ENCODE measurements around the gene MRPS27.

DNA sequence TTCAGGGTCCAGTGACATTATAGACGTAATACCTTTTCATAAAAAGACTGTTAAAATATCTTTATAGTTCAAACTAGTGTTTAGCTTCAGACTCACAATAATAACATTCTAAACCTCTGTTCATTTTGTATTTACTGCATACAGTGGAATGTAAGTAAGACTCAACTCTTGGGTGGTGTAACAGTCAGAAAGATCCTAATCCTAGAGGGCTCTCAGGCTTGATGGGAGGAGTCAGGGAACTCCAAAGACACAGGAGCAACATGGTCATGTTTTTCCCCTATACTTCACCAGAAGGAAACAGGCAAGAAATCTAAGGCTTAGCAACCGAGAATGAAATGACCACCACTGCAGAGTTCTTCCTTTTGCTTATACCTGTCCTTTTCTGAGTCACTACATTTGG lies 82.6 kb downstream of the MRPS27 start:
- TF ChIP-seq, protein P1, sequence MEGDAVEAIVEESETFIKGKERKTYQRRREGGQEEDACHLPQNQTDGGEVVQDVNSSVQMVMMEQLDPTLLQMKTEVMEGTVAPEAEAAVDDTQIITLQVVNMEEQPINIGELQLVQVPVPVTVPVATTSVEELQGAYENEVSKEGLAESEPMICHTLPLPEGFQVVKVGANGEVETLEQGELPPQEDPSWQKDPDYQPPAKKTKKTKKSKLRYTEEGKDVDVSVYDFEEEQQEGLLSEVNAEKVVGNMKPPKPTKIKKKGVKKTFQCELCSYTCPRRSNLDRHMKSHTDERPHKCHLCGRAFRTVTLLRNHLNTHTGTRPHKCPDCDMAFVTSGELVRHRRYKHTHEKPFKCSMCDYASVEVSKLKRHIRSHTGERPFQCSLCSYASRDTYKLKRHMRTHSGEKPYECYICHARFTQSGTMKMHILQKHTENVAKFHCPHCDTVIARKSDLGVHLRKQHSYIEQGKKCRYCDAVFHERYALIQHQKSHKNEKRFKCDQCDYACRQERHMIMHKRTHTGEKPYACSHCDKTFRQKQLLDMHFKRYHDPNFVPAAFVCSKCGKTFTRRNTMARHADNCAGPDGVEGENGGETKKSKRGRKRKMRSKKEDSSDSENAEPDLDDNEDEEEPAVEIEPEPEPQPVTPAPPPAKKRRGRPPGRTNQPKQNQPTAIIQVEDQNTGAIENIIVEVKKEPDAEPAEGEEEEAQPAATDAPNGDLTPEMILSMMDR (IDR thresholded peaks at IDR 0.05): no peak
- TF ChIP-seq POLR2A (IDR thresholded peaks at IDR 0.05): no peak
